Spleen (tissue), 11 donors: Measurements from ENCODE around the gene COL19A1. TPM values are rescaled to one million over a fixed set of nuclear protein-coding genes. Genes with fewer than 3 reads are reported as not detected.

Experiments
- DNase-seq: peaks from one replicate; pipeline ENCODE4 v3.0.0-alpha.2; 2020
- H3K27ac ChIP-seq, 8 donors: fragments of 200-600 bp; sonication (generic) in 7 of 8; 1 replicate in 4 of 8; 2 replicates in 4 of 8; pipeline versions ENCODE4 v1.5.0 to v1.8.0; 2016 to 2021; ENCODE audit warnings: inconsistent platforms in 4 of 8, mild to moderate bottlenecking in 4 of 8, moderate library complexity in 1 of 8
- H3K27me3 ChIP-seq, 7 donors: fragments of 200-600 bp; sonication (generic) in 6 of 7; replicated peaks in 1 of 7; 1 replicate in 4 of 7; 2 replicates in 3 of 7; pipeline versions ENCODE4 v1.5.0 to v1.8.0; 2016 to 2021; ENCODE audit warnings: inconsistent platforms in 3 of 7, mild to moderate bottlenecking in 1 of 7
- H3K36me3 ChIP-seq, 6 donors: fragments of 200-600 bp; sonication (generic) in 5 of 6; 1 replicate in 4 of 6; 2 replicates in 2 of 6; pipeline versions ENCODE4 v1.5.0 to v1.8.0; 2016 to 2021; ENCODE audit warnings: inconsistent platforms in 2 of 6
- H3K4me1 ChIP-seq, 6 donors: fragments of 200-600 bp; sonication (generic) in 5 of 6; 1 replicate in 3 of 6; 2 replicates in 3 of 6; pipeline versions ENCODE4 v1.5.0 to v1.8.0; 2016 to 2021; ENCODE audit warnings: inconsistent platforms in 3 of 6
- H3K4me3 ChIP-seq, 8 donors: fragments of 200-600 bp; sonication (generic) in 7 of 8; 1 replicate in 4 of 8; 2 replicates in 4 of 8; pipeline versions ENCODE4 v1.5.0 to v1.8.0; 2016 to 2021; ENCODE audit warnings: inconsistent platforms in 4 of 8, mild to moderate bottlenecking in 4 of 8, moderate library complexity in 2 of 8
- H3K9me3 ChIP-seq, 8 donors: fragments of 200-600 bp; sonication (generic) in 7 of 8; 1 replicate in 4 of 8; 2 replicates in 4 of 8; pipeline versions ENCODE4 v1.5.0 to v1.8.0; 2016 to 2021; ENCODE audit warnings: inconsistent platforms in 4 of 8
- CTCF ChIP-seq, 11 experiments: fragments of 200-600 bp in 7 of 11; fragments of 450-650 bp in 4 of 11; sonication (generic) in 4 of 11; IDR thresholded peaks in 8 of 11; conservative IDR thresholded peaks in 3 of 11; 1 replicate in 7 of 11; 2 replicates in 4 of 11; pipeline versions ENCODE4 v1.4.0 to v1.8.0; 2016 to 2021; ENCODE audit warnings: antibody characterized with exemption in 11 of 11, inconsistent platforms in 4 of 11, mild to moderate bottlenecking in 1 of 11
- POLR2A ChIP-seq, 3 donors: fragments of 450-650 bp; IDR thresholded peaks; one replicate each; pipeline ENCODE4 v1.5.1; 2017; ENCODE audit warnings: antibody characterized with exemption in 3 of 3, mild to moderate bottlenecking in 1 of 3
- POLR2AphosphoS5 ChIP-seq, 3 donors: sonication (generic); formaldehyde crosslinking; IDR thresholded peaks; one replicate each; pipeline ENCODE4 v1.5.1; 2017; ENCODE audit warnings: antibody characterized with exemption in 3 of 3
- WGBS, 5 donors: extraction: QIAGEN DNeasy Blood & Tissue Kit in 3 of 5; methylation state at CpG; one replicate each; pipeline versions ENCODE4 v1.1.5 to v1.1.7; 2013 to 2018; 5-methylcytosine and 5-hydroxymethylcytosine counted together
- intact Hi-C: fragments of 100-400 bp; cut with DNase I; formaldehyde crosslinking; loops from one replicate; pipeline ENCODE4 v1.15.0; 2023; ENCODE audit warnings: low total_unique reads
- polyA plus RNA-seq, 3 donors: library from polyadenylated mRNA; stranded (reverse); fragments of 200-250 nt; gene quantifications; one replicate each; pipeline ENCODE4 v1.2.1, GENCODE V29; 2013
- total RNA-seq, 7 donors: library from RNA; depleted of rRNA in 3 of 7; stranded (reverse); fragments of >200 nt in 3 of 7; fragmentation: NEBNext Ultra II Directional in 4 of 7; extraction: Animal tissue kit (Norgen Biotek cat#: 25700) in 4 of 7; gene quantifications; one replicate each; pipeline versions ENCODE4 v1.1.0 to v1.2.1, GENCODE V29; 2016 to 2021
- donor health status: healthy with polysubstance abuse.
- donor health status: DM: no; HTN: no; CAD: no; lungs with moderate emphysema.
- donor health status: DM: no; HTN: no; CAD: no.
- donor health status: Bipolar disorder and iron deficiency.
- donor health status: healthy.
- donor health status: DM: no; HTN: no; CAD: no.
- donor health status: DM: yes; HTN: yes; CAD: no.

COL19A1 gene
- total and polyA plus RNA-seq, 10 donors, result 0.48 to 14.5 (median 10.2) TPM

GRCh38 chr6:70107852-70108629 lies 241.7 kb downstream of the COL19A1 start:
- peaks cover 0 to 8% (median 0%) of the 10 kb centered on the region in 6 donors for H3K36me3 ChIP-seq
- TF ChIP-seq POLR2A (IDR thresholded peaks at IDR 0.05) (no peak), CTCF (IDR thresholded peaks at IDR 0.05 in 8 of 11, conservative IDR thresholded peaks at IDR 0.05 in 3 of 11) (peak; percentile 17 to 71 (median 56))
- intact Hi-C loops, result loop anchor here (5.0 kb wide), 1 partner anchor 271 kb away; no protein-coding TSS in a partner anchor
- H3K4me1 ChIP-seq, result peaks cover 0 to 3% (median 0%) of the 10 kb centered on the region in 6 donors
- H3K27ac ChIP-seq, result no peak overlapping the region
- 48 to 62% (median 57%) methylated on average over 3 of the region's 3 CpGs for WGBS, 5 donors
- no peaks in the 10 kb centered on the region for H3K9me3 ChIP-seq
- H3K27me3 ChIP-seq, result no peaks in the 10 kb centered on the region
- H3K4me3 ChIP-seq, result no peak overlapping the region
- DNase-seq, result no peak

- Histone ChIP-seq H3K36me3 (no peaks in the 10 kb centered on the region), H3K4me1 (peaks cover 0 to 3% (median 0%) of the 10 kb centered on the region in 6 donors), H3K4me3 (no peak overlapping the region), H3K27ac (no peak overlapping the region), H3K27me3 (no peaks in the 10 kb centered on the region), H3K9me3 (no peaks in the 10 kb centered on the region)
- DNase-seq, result no peak
- intact Hi-C loops, result no loop called here
- 50 to 72% (median 61%) methylated on average over 2 of the region's 2 CpGs for WGBS, 5 donors
- TF ChIP-seq POLR2A (IDR thresholded peaks at IDR 0.05) (no peak), CTCF (IDR thresholded peaks at IDR 0.05 in 8 of 11, conservative IDR thresholded peaks at IDR 0.05 in 3 of 11) (no peak), POLR2AphosphoS5 (IDR thresholded peaks at IDR 0.05) (no peak)
These were observed 244.0 kb downstream of the COL19A1 start for GRCh38 chr6:70110126-70111022.

GRCh38 chr6:70111737-70112136 lies 245.4 kb downstream of the COL19A1 start:
- no peak overlapping the region for H3K27ac ChIP-seq
- H3K27me3 ChIP-seq, result no peaks in the 10 kb centered on the region
- H3K36me3 ChIP-seq, result no peaks in the 10 kb centered on the region
- peaks cover 0 to 3% (median 0%) of the 10 kb centered on the region in 6 donors for H3K4me1 ChIP-seq
- intact Hi-C loops, result no loop called here
- DNase-seq, result no peak
- no peak overlapping the region for H3K4me3 ChIP-seq
- TF ChIP-seq POLR2A (IDR thresholded peaks at IDR 0.05) (no peak), POLR2AphosphoS5 (IDR thresholded peaks at IDR 0.05) (no peak), CTCF (IDR thresholded peaks at IDR 0.05 in 8 of 11, conservative IDR thresholded peaks at IDR 0.05 in 3 of 11) (no peak)
- H3K9me3 ChIP-seq, result no peaks in the 10 kb centered on the region

GRCh38 chr6:70112716-70113115 lies 246.4 kb downstream of the COL19A1 start:
- Histone ChIP-seq H3K9me3 (no peaks in the 10 kb centered on the region), H3K36me3 (no peaks in the 10 kb centered on the region), H3K27me3 (no peaks in the 10 kb centered on the region), H3K4me1 (peaks cover 0 to 3% (median 0%) of the 10 kb centered on the region in 6 donors), H3K4me3 (no peak overlapping the region), H3K27ac (no peak overlapping the region)
- TF ChIP-seq CTCF (IDR thresholded peaks at IDR 0.05 in 8 of 11, conservative IDR thresholded peaks at IDR 0.05 in 3 of 11) (no peak), POLR2A (IDR thresholded peaks at IDR 0.05) (no peak), POLR2AphosphoS5 (IDR thresholded peaks at IDR 0.05) (no peak)
- DNase-seq, result no peak
- intact Hi-C loops, result no loop called here
- WGBS, 5 donors, result 51 to 76% (median 70%) methylated on average over 5 of the region's 5 CpGs
